Naive thymus-derived CD8-positive, alpha-beta T cell (primary cell): ENCODE results near the gene ABL1. TPM values are rescaled to one million over a fixed set of nuclear protein-coding genes. Genes with fewer than 3 reads are reported as not detected.
A peak's percentile ranks its signal among the peaks of the same experiment; 100 is the strongest.

ENCODE experiments used
- ATAC-seq, 2 donors: fragments of 150-1000 bp; cut with Tn5 transposase in 1 of 2; sonication (Bioruptor Pico), chemical (Tn5 transposase) in 1 of 2; 1 replicate in 1 of 2; 2 replicates in 1 of 2; pipeline ENCODE4 v1.10.0; 2021; ENCODE audit warnings: mild to moderate bottlenecking in 2 of 2, moderate library complexity in 2 of 2
- POLR2A ChIA-PET: fragments of 350-600 bp; sonication (Branson Sonifier 250); formaldehyde crosslinking; loops from one replicate; lab custom pipeline; 2021; ENCODE audit warnings: antibody characterized with exemption; lab: Charles Lee
- DNase-seq, 10 donors: peaks; one replicate each; pipeline versions ENCODE4 v3.0.0 to v3.0.0-alpha.2; 2020 to 2022
- H3K27ac Mint-ChIP-seq, 10 donors: one replicate each; pipeline ENCODE4 v1.8.0; 2020 to 2022; ENCODE audit warnings: mild to moderate bottlenecking in 10 of 10, mixed read lengths in 10 of 10, moderate library complexity in 4 of 10, inconsistent platforms in 1 of 10
- H3K27me3 Mint-ChIP-seq, 5 donors: one replicate each; pipeline ENCODE4 v1.8.0; 2021 to 2022; ENCODE audit warnings: mixed read lengths in 5 of 5
- H3K36me3 Mint-ChIP-seq, 3 donors: one replicate each; pipeline ENCODE4 v1.8.0; 2020 to 2022; ENCODE audit warnings: mixed read lengths in 3 of 3, mild to moderate bottlenecking in 2 of 3, inconsistent platforms in 1 of 3
- H3K4me1 Mint-ChIP-seq, 4 donors: one replicate each; pipeline ENCODE4 v1.8.0; 2021 to 2022; ENCODE audit warnings: mixed read lengths in 4 of 4
- H3K4me3 Mint-ChIP-seq, 10 donors: one replicate each; pipeline ENCODE4 v1.8.0; 2020 to 2022; ENCODE audit warnings: mild to moderate bottlenecking in 10 of 10, mixed read lengths in 10 of 10, moderate library complexity in 6 of 10, inconsistent platforms in 1 of 10
- H3K9me3 Mint-ChIP-seq, 9 donors: one replicate each; pipeline ENCODE4 v1.8.0; 2020 to 2022; ENCODE audit warnings: mixed read lengths in 9 of 9, mild to moderate bottlenecking in 3 of 9, inconsistent platforms in 1 of 9, moderate library complexity in 1 of 9
- polyA plus RNA-seq, 3 donors: library from polyadenylated mRNA; unstranded; fragments of 300-500 nt; fragmentation: Illumina TruSeq; gene quantifications; one replicate each; pipeline ENCODE4 v1.2.3, GENCODE V29; 2021
- total RNA-seq, 8 experiments: library from RNA in 2 of 8; stranded (reverse) in 2 of 8; gene quantifications; one replicate each; pipeline ENCODE4 v1.2.3 and lab custom pipeline; 2021 to 2026

Gene ABL1
- total and polyA plus RNA-seq, 5 experiments from 2014 or later, result 6.4 to 38.9 (median 16.8) TPM

- H3K27ac Mint-ChIP-seq, result peak overlapping the region in 4 of 10 donors; percentile 16 to 66 (median 33)
- no peak overlapping the region for H3K4me3 Mint-ChIP-seq
- DNase-seq (no peak), ATAC-seq (no peak)
- H3K9me3 Mint-ChIP-seq, result peaks cover 0 to 3% (median 0%) of the 10 kb centered on the region in 9 donors
- no peaks in the 10 kb centered on the region for H3K27me3 Mint-ChIP-seq
- peaks cover 7 to 26% (median 11%) of the 10 kb centered on the region in 4 donors for H3K4me1 Mint-ChIP-seq
- POLR2A ChIA-PET, result no interaction called here
- peaks cover 0 to 3% (median 2%) of the 10 kb centered on the region in 3 donors for H3K36me3 Mint-ChIP-seq
Measured at GRCh38 chr9:130805510-130806326, 29.3 kb upstream of the ABL1 start.

GRCh38 chr9:130806327-130806716 lies 28.7 kb upstream of the ABL1 start:
- DNase-seq, result no peak
- Mint-ChIP-seq H3K4me1 (peaks cover 7 to 26% (median 11%) of the 10 kb centered on the region in 4 donors), H3K27me3 (no peaks in the 10 kb centered on the region), H3K27ac (no peak overlapping the region), H3K36me3 (peaks cover 0 to 3% (median 2%) of the 10 kb centered on the region in 3 donors), H3K4me3 (peak overlapping the region in 1 of 10 donors; percentile 12), H3K9me3 (peaks cover 0 to 3% (median 0%) of the 10 kb centered on the region in 9 donors)
- POLR2A ChIA-PET, result no interaction called here
- no peak for ATAC-seq

DNA sequence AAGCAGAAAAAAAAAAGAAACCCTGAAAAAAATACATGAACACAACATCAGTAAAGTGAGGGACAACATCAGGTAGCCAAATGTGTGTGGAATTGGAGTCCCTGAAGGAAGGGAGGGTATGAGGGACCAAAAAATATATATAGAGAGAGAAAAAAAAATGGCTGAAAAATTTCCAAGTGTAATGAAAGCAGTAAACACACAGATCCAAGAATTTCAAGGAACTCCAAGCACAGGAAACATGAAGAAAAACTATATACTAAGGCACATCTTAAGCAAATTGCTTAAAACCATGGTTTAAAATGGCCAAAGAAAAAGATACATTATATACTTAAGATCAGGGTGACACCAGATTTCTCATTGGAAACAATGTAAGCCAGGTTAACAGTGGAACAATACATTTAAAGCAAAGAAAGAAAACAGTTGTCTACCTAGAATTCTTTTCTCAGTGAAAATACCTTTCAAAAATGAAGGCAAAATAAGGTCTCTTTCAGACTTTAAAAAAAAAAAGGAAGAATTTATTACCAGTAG lies 24.4 kb upstream of the ABL1 start:
- Mint-ChIP-seq H3K4me1 (peaks cover 0 to 8% (median 1%) of the 10 kb centered on the region in 4 donors), H3K4me3 (no peak overlapping the region), H3K36me3 (peaks cover 0 to 5% (median 0%) of the 10 kb centered on the region in 3 donors), H3K27me3 (no peaks in the 10 kb centered on the region), H3K9me3 (peaks cover 0 to 3% (median 0%) of the 10 kb centered on the region in 9 donors), H3K27ac (no peak overlapping the region)
- ATAC-seq, result no peak
- no peak for DNase-seq
- POLR2A ChIA-PET, result no interaction called here

GRCh38 chr9:130815242-130815808 lies 19.7 kb upstream of the ABL1 start:
- peaks cover 0 to 19% (median 10%) of the 10 kb centered on the region in 9 donors for H3K9me3 Mint-ChIP-seq
- ATAC-seq, result no peak
- no peak overlapping the region for H3K4me3 Mint-ChIP-seq
- peaks cover 0 to 21% (median 9%) of the 10 kb centered on the region in 3 donors for H3K36me3 Mint-ChIP-seq
- POLR2A ChIA-PET, result interaction anchor here (0.6 kb wide), 1 partner anchor 12 kb away, joined by 4 read pairs; no protein-coding TSS in a partner anchor
- H3K27ac Mint-ChIP-seq, result no peak overlapping the region
- no peaks in the 10 kb centered on the region for H3K27me3 Mint-ChIP-seq
- peaks cover 0 to 6% (median 2%) of the 10 kb centered on the region in 4 donors for H3K4me1 Mint-ChIP-seq
- no peak for DNase-seq

DNA sequence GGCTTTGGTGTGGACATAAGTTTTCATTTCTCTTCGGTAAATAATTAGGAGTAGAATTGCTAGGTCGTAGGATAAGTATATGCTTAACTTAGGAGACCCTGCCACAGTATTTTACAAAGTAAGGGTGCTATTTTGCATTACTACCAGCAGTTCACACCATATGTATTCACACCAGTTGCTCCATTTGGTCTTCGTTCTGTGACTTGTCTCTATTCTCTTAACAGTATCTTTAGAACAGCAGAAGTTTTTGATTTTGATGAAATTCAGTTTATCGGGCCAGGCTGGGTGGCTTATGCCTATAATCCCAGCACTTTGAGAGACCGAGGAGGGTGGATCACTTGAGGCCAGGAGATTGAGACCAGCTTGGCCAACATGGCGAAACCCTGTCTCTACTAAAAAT lies 17.1 kb upstream of the ABL1 start:
- DNase-seq, result no peak
- Mint-ChIP-seq H3K27ac (no peak overlapping the region), H3K27me3 (no peaks in the 10 kb centered on the region), H3K9me3 (peaks cover 0 to 19% (median 10%) of the 10 kb centered on the region in 9 donors), H3K36me3 (peaks cover 4 to 18% (median 9%) of the 10 kb centered on the region in 3 donors), H3K4me1 (peaks cover 3 to 12% (median 5%) of the 10 kb centered on the region in 4 donors), H3K4me3 (no peak overlapping the region)
- POLR2A ChIA-PET, result no interaction called here
- ATAC-seq, result no peak

DNA sequence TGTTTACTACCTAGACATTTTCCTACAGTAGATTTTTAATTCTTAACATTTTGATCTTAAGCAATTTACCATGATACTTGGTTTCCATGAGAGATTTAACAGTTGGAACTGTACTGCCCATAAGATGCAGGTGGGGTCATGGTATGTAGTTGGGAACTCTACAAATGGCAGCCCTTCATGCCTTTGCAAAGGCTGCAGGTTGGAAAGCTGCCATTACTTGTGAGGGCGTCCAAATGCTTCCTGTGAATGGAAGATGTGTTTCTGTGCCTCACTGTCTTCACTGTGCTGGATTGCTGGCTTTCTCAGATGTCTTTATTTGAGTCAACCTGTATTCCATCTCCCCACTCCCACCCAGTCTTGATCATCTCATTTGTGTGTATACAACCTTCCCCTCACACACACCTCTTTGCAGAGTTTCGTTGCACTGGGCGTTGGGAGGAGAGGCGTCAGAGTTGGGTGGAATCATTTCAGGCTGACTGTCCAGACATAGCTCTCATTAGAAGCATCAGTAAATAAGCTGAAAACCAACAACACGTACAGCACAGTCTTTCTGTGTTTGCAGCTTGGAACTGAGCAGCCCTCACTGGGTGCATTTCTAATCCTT lies 14.8 kb upstream of the ABL1 start:
- POLR2A ChIA-PET, result no interaction called here
- no peak for DNase-seq
- Mint-ChIP-seq H3K4me3 (no peak overlapping the region), H3K4me1 (peaks cover 10 to 17% (median 13%) of the 10 kb centered on the region in 4 donors), H3K9me3 (peaks cover 0 to 19% (median 10%) of the 10 kb centered on the region in 9 donors), H3K27me3 (no peaks in the 10 kb centered on the region), H3K36me3 (peaks cover 4 to 16% (median 9%) of the 10 kb centered on the region in 3 donors), H3K27ac (no peak overlapping the region)
- no peak for ATAC-seq

- H3K36me3 Mint-ChIP-seq, result peaks cover 2 to 5% (median 4%) of the 10 kb centered on the region in 3 donors
- ATAC-seq (no peak), DNase-seq (no peak)
- POLR2A ChIA-PET, result no interaction called here
- H3K4me1 Mint-ChIP-seq, result peaks cover 10 to 17% (median 13%) of the 10 kb centered on the region in 4 donors
- H3K9me3 Mint-ChIP-seq, result peaks cover 0 to 5% (median 2%) of the 10 kb centered on the region in 9 donors
- no peak overlapping the region for H3K4me3 Mint-ChIP-seq
- peak overlapping the region in 3 of 10 donors; percentile 5 to 51 (median 24) for H3K27ac Mint-ChIP-seq
- H3K27me3 Mint-ChIP-seq, result no peaks in the 10 kb centered on the region
Measured at GRCh38 chr9:130823435-130823834, 11.6 kb upstream of the ABL1 start.

GRCh38 chr9:130824079-130824478 lies 11.0 kb upstream of the ABL1 start:
- no peak overlapping the region for H3K4me3 Mint-ChIP-seq
- DNase-seq (no peak), ATAC-seq (no peak)
- no peaks in the 10 kb centered on the region for H3K27me3 Mint-ChIP-seq
- H3K9me3 Mint-ChIP-seq, result peaks cover 0 to 9% (median 6%) of the 10 kb centered on the region in 9 donors
- H3K36me3 Mint-ChIP-seq, result peaks cover 4 to 7% (median 7%) of the 10 kb centered on the region in 3 donors
- H3K27ac Mint-ChIP-seq, result no peak overlapping the region
- H3K4me1 Mint-ChIP-seq, result peaks cover 10 to 17% (median 13%) of the 10 kb centered on the region in 4 donors
- POLR2A ChIA-PET, result interaction anchor here (0.6 kb wide), 1 partner anchor 22 kb away, joined by 4 read pairs; no protein-coding TSS in a partner anchor

GRCh38 chr9:130824643-130825350 lies 10.3 kb upstream of the ABL1 start:
- Mint-ChIP-seq H3K36me3 (peaks cover 4 to 12% (median 7%) of the 10 kb centered on the region in 3 donors), H3K9me3 (peaks cover 0 to 9% (median 6%) of the 10 kb centered on the region in 9 donors), H3K27me3 (no peaks in the 10 kb centered on the region), H3K4me3 (no peak overlapping the region), H3K27ac (peak overlapping the region in 2 of 10 donors; percentile 0 to 35), H3K4me1 (peaks cover 10 to 17% (median 13%) of the 10 kb centered on the region in 4 donors)
- ATAC-seq (no peak), DNase-seq (no peak)
- POLR2A ChIA-PET, result interaction anchor here (0.6 kb wide), 1 partner anchor 23 kb away, joined by 4 read pairs; no protein-coding TSS in a partner anchor

GRCh38 chr9:130825351-130825651 lies 9.8 kb upstream of the ABL1 start:
- DNase-seq (no peak), ATAC-seq (no peak)
- no peaks in the 10 kb centered on the region for H3K27me3 Mint-ChIP-seq
- peak overlapping the region in 1 of 10 donors; percentile 0 for H3K27ac Mint-ChIP-seq
- no peak overlapping the region for H3K4me3 Mint-ChIP-seq
- peaks cover 0 to 9% (median 6%) of the 10 kb centered on the region in 9 donors for H3K9me3 Mint-ChIP-seq
- H3K4me1 Mint-ChIP-seq, result peaks cover 10 to 14% (median 11%) of the 10 kb centered on the region in 4 donors
- H3K36me3 Mint-ChIP-seq, result peaks cover 4 to 12% (median 7%) of the 10 kb centered on the region in 3 donors
- POLR2A ChIA-PET, result no interaction called here

GRCh38 chr9:130825809-130826208 lies 9.2 kb upstream of the ABL1 start:
- H3K9me3 Mint-ChIP-seq, result peaks cover 0 to 9% (median 6%) of the 10 kb centered on the region in 9 donors
- POLR2A ChIA-PET, result no interaction called here
- ATAC-seq, result no peak
- DNase-seq, result no peak
- H3K4me1 Mint-ChIP-seq, result peaks cover 10 to 16% (median 12%) of the 10 kb centered on the region in 4 donors
- no peak overlapping the region for H3K4me3 Mint-ChIP-seq
- H3K27me3 Mint-ChIP-seq, result no peaks in the 10 kb centered on the region
- H3K36me3 Mint-ChIP-seq, result peaks cover 4 to 12% (median 7%) of the 10 kb centered on the region in 3 donors
- no peak overlapping the region for H3K27ac Mint-ChIP-seq

DNA sequence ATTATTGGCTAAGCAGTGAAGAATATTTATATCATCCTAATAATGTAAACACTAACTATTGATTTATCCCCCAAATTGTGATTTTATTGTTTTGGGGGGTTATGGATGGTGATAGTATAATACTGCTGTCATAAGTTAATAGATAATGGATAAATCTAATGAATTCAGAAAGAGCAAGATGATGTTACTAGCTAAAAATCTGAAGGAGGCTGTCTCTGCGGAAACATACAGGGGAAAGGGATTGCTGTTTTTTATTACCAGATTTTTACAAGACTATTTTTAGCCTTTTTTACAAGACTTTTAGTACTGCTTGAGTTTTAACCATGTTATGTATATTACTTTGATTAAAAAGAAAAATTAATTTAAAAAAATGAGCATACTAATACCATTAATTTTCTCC lies 5.3 kb upstream of the ABL1 start:
- Mint-ChIP-seq H3K36me3 (peaks cover 0 to 12% (median 7%) of the 10 kb centered on the region in 3 donors), H3K9me3 (peaks cover 0 to 9% (median 6%) of the 10 kb centered on the region in 9 donors), H3K4me1 (peaks cover 6 to 22% (median 20%) of the 10 kb centered on the region in 4 donors), H3K4me3 (no peak overlapping the region), H3K27me3 (no peaks in the 10 kb centered on the region), H3K27ac (no peak overlapping the region)
- ATAC-seq, result no peak
- DNase-seq, result no peak
- POLR2A ChIA-PET, result no interaction called here
